Nephron progenitor cell (in vitro differentiated cells): Measurements from ENCODE around the gene ADPRHL1.

ENCODE experiments used
- DNase-seq: peaks from one replicate; pipeline ENCODE4 v3.0.0; 2021
- H3K27ac Mint-ChIP-seq: 2 replicates; pipeline ENCODE4 v1.8.0; 2021; ENCODE audit warnings: mild to moderate bottlenecking, moderate library complexity, mixed read lengths
- H3K27me3 Mint-ChIP-seq: 2 replicates; pipeline ENCODE4 v1.8.0; 2021; ENCODE audit warnings: mild to moderate bottlenecking, low read depth, mixed read lengths; ENCODE audit not compliant: poor library complexity
- H3K36me3 Mint-ChIP-seq: 2 replicates; pipeline ENCODE4 v1.8.0; 2021; ENCODE audit warnings: low read depth, mixed read lengths
- H3K4me1 Mint-ChIP-seq: 2 replicates; pipeline ENCODE4 v1.8.0; 2021; ENCODE audit warnings: mixed read lengths
- H3K4me3 Mint-ChIP-seq: 2 replicates; pipeline ENCODE4 v1.8.0; 2021; ENCODE audit warnings: mild to moderate bottlenecking, moderate library complexity, mixed read lengths
- H3K9me3 Mint-ChIP-seq: 2 replicates; pipeline ENCODE4 v1.8.0; 2021; ENCODE audit warnings: mild to moderate bottlenecking, moderate library complexity, mixed read lengths
- CTCF ChIP-seq: fragments of 200-600 bp; sonication (generic); IDR thresholded peaks from 2 replicates; pipeline ENCODE4 v1.5.0; 2021; ENCODE audit warnings: antibody characterized with exemption

ADPRHL1 gene

GRCh38 chr13:113413178-113413897 lies 40.0 kb downstream of the ADPRHL1 start:
- no peak for TF ChIP-seq CTCF
- Mint-ChIP-seq H3K4me3 (no peak overlapping the region), H3K4me1 (peaks cover 47% of the 10 kb centered on the region), H3K9me3 (peaks cover 14% of the 10 kb centered on the region), H3K36me3 (peaks cover 5% of the 10 kb centered on the region), H3K27me3 (peaks cover 13% of the 10 kb centered on the region), H3K27ac (peak overlapping the region; percentile 89)
- no peak for DNase-seq

- H3K4me3 Mint-ChIP-seq = no peak overlapping the region
- DNase-seq = no peak
- H3K27me3 Mint-ChIP-seq = peaks cover 7% of the 10 kb centered on the region
- H3K27ac Mint-ChIP-seq = no peak overlapping the region
- H3K36me3 Mint-ChIP-seq = peaks cover 5% of the 10 kb centered on the region
- peaks cover 53% of the 10 kb centered on the region for H3K4me1 Mint-ChIP-seq
- no peak for TF ChIP-seq CTCF
- H3K9me3 Mint-ChIP-seq = peaks cover 14% of the 10 kb centered on the region
Measured at GRCh38 chr13:113412440-113412839, 40.8 kb downstream of the ADPRHL1 start.

- peaks cover 53% of the 10 kb centered on the region for H3K4me1 Mint-ChIP-seq
- no peak for DNase-seq
- peak overlapping the region; percentile 89 for H3K27ac Mint-ChIP-seq
- TF ChIP-seq CTCF = no peak
- no peak overlapping the region for H3K4me3 Mint-ChIP-seq
- H3K27me3 Mint-ChIP-seq = peaks cover 7% of the 10 kb centered on the region
- H3K36me3 Mint-ChIP-seq = peaks cover 5% of the 10 kb centered on the region
- peaks cover 14% of the 10 kb centered on the region for H3K9me3 Mint-ChIP-seq
Measured at GRCh38 chr13:113411216-113412023, 41.9 kb downstream of the ADPRHL1 start.

- Mint-ChIP-seq H3K4me3 (no peak overlapping the region), H3K9me3 (peaks cover 14% of the 10 kb centered on the region), H3K27ac (peak overlapping the region; percentile 51), H3K27me3 (peaks cover 7% of the 10 kb centered on the region), H3K36me3 (peaks cover 5% of the 10 kb centered on the region), H3K4me1 (peaks cover 61% of the 10 kb centered on the region)
- no peak for TF ChIP-seq CTCF
- DNase-seq = no peak
Measured at GRCh38 chr13:113410472-113411201, 42.7 kb downstream of the ADPRHL1 start.

GRCh38 chr13:113408562-113408961 lies 44.7 kb downstream of the ADPRHL1 start:
- H3K27ac Mint-ChIP-seq = no peak overlapping the region
- H3K4me3 Mint-ChIP-seq = no peak overlapping the region
- peaks cover 58% of the 10 kb centered on the region for H3K4me1 Mint-ChIP-seq
- peaks cover 14% of the 10 kb centered on the region for H3K9me3 Mint-ChIP-seq
- peaks cover 7% of the 10 kb centered on the region for H3K27me3 Mint-ChIP-seq
- no peak for TF ChIP-seq CTCF
- DNase-seq = no peak
- peaks cover 5% of the 10 kb centered on the region for H3K36me3 Mint-ChIP-seq
